GM23338 (cell line): ENCODE data around the gene ZNF490. TPM values are rescaled to one million over a fixed set of nuclear protein-coding genes. Genes with fewer than 3 reads are reported as not detected.
"Not testable (repeated sequence)": the region's sequence is repeated elsewhere in the genome, so short reads cannot be mapped to it uniquely, and the experiment has no call there.

Experiments used
- ATAC-seq: fragments of 200-7000 bp; cut with Tn5 transposase; 3 replicates; pipeline ENCODE4 v1.9.1; 2020
- DNase-seq: peaks from one replicate; pipeline ENCODE4 v3.0.0-alpha.2; 2015; ENCODE audit warnings: low spot score
- H2AFZ ChIP-seq: fragments of 200-600 bp; sonication (generic); 2 replicates; pipeline ENCODE4 v1.8.0; 2016; ENCODE audit warnings: antibody characterized with exemption, mild to moderate bottlenecking, moderate library complexity
- H3F3A ChIP-seq: fragments of 200-600 bp; sonication (generic); replicated peaks from 2 replicates; pipeline ENCODE4 v1.8.0; 2017; ENCODE audit warnings: antibody characterized with exemption, mixed run types, low read depth
- H3K27ac ChIP-seq: fragments of 200-600 bp; sonication (generic); 2 replicates; pipeline ENCODE4 v1.6.1; 2016; ENCODE audit warnings: low read depth
- H3K27me3 ChIP-seq: fragments of 200-600 bp; sonication (generic); 2 replicates; pipeline ENCODE4 v1.8.0; 2016; ENCODE audit warnings: mild to moderate bottlenecking, mixed run types, moderate library complexity; ENCODE audit not compliant: insufficient read depth
- H3K36me3 ChIP-seq: fragments of 200-600 bp; sonication (generic); 2 replicates; pipeline ENCODE4 v1.8.0; 2016; ENCODE audit warnings: mild to moderate bottlenecking; ENCODE audit not compliant: insufficient read depth
- H3K4me1 ChIP-seq: fragments of 200-600 bp; sonication (generic); 2 replicates; pipeline ENCODE4 v1.8.0; 2016; ENCODE audit warnings: mild to moderate bottlenecking, moderate library complexity; ENCODE audit not compliant: insufficient read depth
- H3K4me2 ChIP-seq: fragments of 200-600 bp; sonication (generic); 2 replicates; pipeline ENCODE4 v1.7.1; 2017; ENCODE audit warnings: mixed run types
- H3K4me3 ChIP-seq: fragments of 200-600 bp; sonication (generic); 2 replicates; pipeline ENCODE4 v1.6.1; 2016; ENCODE audit warnings: mixed run types
- H3K79me2 ChIP-seq: fragments of 200-600 bp; sonication (generic); replicated peaks from 2 replicates; pipeline ENCODE4 v1.8.0; 2017; ENCODE audit warnings: mild to moderate bottlenecking; ENCODE audit not compliant: insufficient read depth
- H3K9me2 ChIP-seq: fragments of 200-600 bp; sonication (generic); 2 replicates; pipeline ENCODE4 v1.8.0; 2017; ENCODE audit not compliant: insufficient read depth
- H4K20me1 ChIP-seq: fragments of 200-600 bp; sonication (generic); replicated peaks from 2 replicates; pipeline ENCODE4 v1.8.0; 2017; ENCODE audit warnings: mild to moderate bottlenecking; ENCODE audit not compliant: insufficient read depth
- H3K27ac Mint-ChIP-seq: 2 replicates; pipeline ENCODE4 v1.8.0; 2020; ENCODE audit warnings: inconsistent platforms, mild to moderate bottlenecking, moderate library complexity, mixed read lengths
- H3K27me3 Mint-ChIP-seq: 3 replicates; pipeline ENCODE4 v1.8.0; 2022; ENCODE audit warnings: low read depth, mild to moderate bottlenecking, moderate library complexity, mixed read lengths, inconsistent platforms; ENCODE audit not compliant: insufficient read depth, poor library complexity
- H3K36me3 Mint-ChIP-seq: 3 replicates; pipeline ENCODE4 v1.8.0; 2021; ENCODE audit warnings: low read depth, mild to moderate bottlenecking, inconsistent platforms, moderate library complexity, mixed read lengths
- H3K4me1 Mint-ChIP-seq: 3 replicates; pipeline ENCODE4 v1.8.0; 2020; ENCODE audit warnings: mild to moderate bottlenecking, inconsistent platforms, mixed read lengths
- H3K4me3 Mint-ChIP-seq: 3 replicates; pipeline ENCODE4 v1.8.0; 2021; ENCODE audit warnings: moderate library complexity, mild to moderate bottlenecking, inconsistent platforms, mixed read lengths
- H3K9me3 Mint-ChIP-seq: 3 replicates; pipeline ENCODE4 v1.8.0; 2020; ENCODE audit warnings: moderate library complexity, mild to moderate bottlenecking, inconsistent platforms, mixed read lengths
- CREB1 ChIP-seq: fragments of 250-450 bp; sonication (Bioruptor Pico); IDR thresholded peaks from 2 replicates; pipeline ENCODE4 v1.5.0; 2020; ENCODE audit warnings: low read depth, mild to moderate bottlenecking, moderate library complexity
- EZH2 ChIP-seq: fragments of 200-600 bp; sonication (generic); IDR thresholded peaks from one replicate; pipeline ENCODE4 v1.8.0; 2017; ENCODE audit warnings: antibody characterized with exemption, mild to moderate bottlenecking, low read depth; ENCODE audit not compliant: unreplicated experiment
- NANOG ChIP-seq: IDR thresholded peaks from 2 replicates; pipeline ENCODE4 v1.6.1; 2016; ENCODE audit warnings: antibody characterized with exemption, borderline replicate concordance
- POLR2AphosphoS5 ChIP-seq: IDR thresholded peaks from 2 replicates; pipeline ENCODE4 v1.6.1; 2016; ENCODE audit warnings: antibody characterized with exemption, low read depth
- ZNF114 ChIP-seq: fragments of 250-450 bp; sonication (Bioruptor Pico); IDR thresholded peaks from 2 replicates; pipeline ENCODE4 v1.5.0; 2020; ENCODE audit warnings: mild to moderate bottlenecking, moderate library complexity
- ZNF331 ChIP-seq: fragments of 250-450 bp; sonication (Bioruptor Pico); IDR thresholded peaks from 2 replicates; pipeline ENCODE4 v1.5.0; 2020; ENCODE audit warnings: low read depth, mild to moderate bottlenecking, moderate library complexity
- ZNF462 ChIP-seq: fragments of 250-450 bp; sonication (Bioruptor Pico); IDR thresholded peaks from 2 replicates; pipeline ENCODE4 v1.5.0; 2020; ENCODE audit warnings: mild to moderate bottlenecking, moderate library complexity
- polyA plus RNA-seq: library from polyadenylated mRNA; unstranded; fragments of >200 nt; fragmentation: Nextera tagmentation; extraction: Ambion mirVana; gene quantifications from 2 replicates; pipeline ENCODE4 v1.2.1, GENCODE V29; 2016
- total RNA-seq: library from RNA; depleted of rRNA; stranded (reverse); fragments of >200 nt; shearing (Covaris generic); gene quantifications from 2 replicates; pipeline ENCODE4 v1.2.3, GENCODE V29; 2014
- TF ChIP-seq, protein P1 (sequence below): IDR thresholded peaks from one replicate; pipeline ENCODE4 v1.6.1; 2018; ENCODE audit warnings: antibody characterized with exemption; ENCODE audit not compliant: unreplicated experiment

Gene ZNF490
- total and polyA plus RNA-seq, 2 experiments from 2014 or later: 1.4 to 7.3 TPM

- Histone ChIP-seq H3K27ac (no peak overlapping the region), H3K9me2 (no peaks in the 10 kb centered on the region), H2AFZ (no peak overlapping the region), H3K4me1 (no peaks in the 10 kb centered on the region), H3K27me3 (no peaks in the 10 kb centered on the region), H3F3A (no peaks in the 10 kb centered on the region), H4K20me1 (peaks cover 3% of the 10 kb centered on the region; the same call in 1 of the 2 replicates), H3K4me2 (no peak overlapping the region), H3K4me3 (no peak overlapping the region), H3K36me3 (peaks cover 45% of the 10 kb centered on the region), H3K79me2 (peaks cover 40% of the 10 kb centered on the region)
- TF ChIP-seq NANOG (no peak), CREB1 (CRISPR knock-in tag) (no peak), EZH2 (no peak), ZNF462 (CRISPR knock-in tag) (no peak), ZNF114 (CRISPR knock-in tag) (no peak), ZNF331 (no peak), POLR2AphosphoS5 (no peak)
- TF ChIP-seq, protein P1, sequence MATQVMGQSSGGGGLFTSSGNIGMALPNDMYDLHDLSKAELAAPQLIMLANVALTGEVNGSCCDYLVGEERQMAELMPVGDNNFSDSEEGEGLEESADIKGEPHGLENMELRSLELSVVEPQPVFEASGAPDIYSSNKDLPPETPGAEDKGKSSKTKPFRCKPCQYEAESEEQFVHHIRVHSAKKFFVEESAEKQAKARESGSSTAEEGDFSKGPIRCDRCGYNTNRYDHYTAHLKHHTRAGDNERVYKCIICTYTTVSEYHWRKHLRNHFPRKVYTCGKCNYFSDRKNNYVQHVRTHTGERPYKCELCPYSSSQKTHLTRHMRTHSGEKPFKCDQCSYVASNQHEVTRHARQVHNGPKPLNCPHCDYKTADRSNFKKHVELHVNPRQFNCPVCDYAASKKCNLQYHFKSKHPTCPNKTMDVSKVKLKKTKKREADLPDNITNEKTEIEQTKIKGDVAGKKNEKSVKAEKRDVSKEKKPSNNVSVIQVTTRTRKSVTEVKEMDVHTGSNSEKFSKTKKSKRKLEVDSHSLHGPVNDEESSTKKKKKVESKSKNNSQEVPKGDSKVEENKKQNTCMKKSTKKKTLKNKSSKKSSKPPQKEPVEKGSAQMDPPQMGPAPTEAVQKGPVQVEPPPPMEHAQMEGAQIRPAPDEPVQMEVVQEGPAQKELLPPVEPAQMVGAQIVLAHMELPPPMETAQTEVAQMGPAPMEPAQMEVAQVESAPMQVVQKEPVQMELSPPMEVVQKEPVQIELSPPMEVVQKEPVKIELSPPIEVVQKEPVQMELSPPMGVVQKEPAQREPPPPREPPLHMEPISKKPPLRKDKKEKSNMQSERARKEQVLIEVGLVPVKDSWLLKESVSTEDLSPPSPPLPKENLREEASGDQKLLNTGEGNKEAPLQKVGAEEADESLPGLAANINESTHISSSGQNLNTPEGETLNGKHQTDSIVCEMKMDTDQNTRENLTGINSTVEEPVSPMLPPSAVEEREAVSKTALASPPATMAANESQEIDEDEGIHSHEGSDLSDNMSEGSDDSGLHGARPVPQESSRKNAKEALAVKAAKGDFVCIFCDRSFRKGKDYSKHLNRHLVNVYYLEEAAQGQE: no peak
- peaks cover 58% of the 10 kb centered on the region for H3K9me3 Mint-ChIP-seq
- H3K4me3 Mint-ChIP-seq: no peak overlapping the region
- no peak for DNase-seq
- no peaks in the 10 kb centered on the region for H3K4me1 Mint-ChIP-seq
- peaks cover 5% of the 10 kb centered on the region for H3K27me3 Mint-ChIP-seq
- peaks cover 83% of the 10 kb centered on the region for H3K36me3 Mint-ChIP-seq
- ATAC-seq: no peak
- H3K27ac Mint-ChIP-seq: no peak overlapping the region
These were observed 12.9 kb upstream of the ZNF490 start for GRCh38 chr19:12623361-12624031.

DNA sequence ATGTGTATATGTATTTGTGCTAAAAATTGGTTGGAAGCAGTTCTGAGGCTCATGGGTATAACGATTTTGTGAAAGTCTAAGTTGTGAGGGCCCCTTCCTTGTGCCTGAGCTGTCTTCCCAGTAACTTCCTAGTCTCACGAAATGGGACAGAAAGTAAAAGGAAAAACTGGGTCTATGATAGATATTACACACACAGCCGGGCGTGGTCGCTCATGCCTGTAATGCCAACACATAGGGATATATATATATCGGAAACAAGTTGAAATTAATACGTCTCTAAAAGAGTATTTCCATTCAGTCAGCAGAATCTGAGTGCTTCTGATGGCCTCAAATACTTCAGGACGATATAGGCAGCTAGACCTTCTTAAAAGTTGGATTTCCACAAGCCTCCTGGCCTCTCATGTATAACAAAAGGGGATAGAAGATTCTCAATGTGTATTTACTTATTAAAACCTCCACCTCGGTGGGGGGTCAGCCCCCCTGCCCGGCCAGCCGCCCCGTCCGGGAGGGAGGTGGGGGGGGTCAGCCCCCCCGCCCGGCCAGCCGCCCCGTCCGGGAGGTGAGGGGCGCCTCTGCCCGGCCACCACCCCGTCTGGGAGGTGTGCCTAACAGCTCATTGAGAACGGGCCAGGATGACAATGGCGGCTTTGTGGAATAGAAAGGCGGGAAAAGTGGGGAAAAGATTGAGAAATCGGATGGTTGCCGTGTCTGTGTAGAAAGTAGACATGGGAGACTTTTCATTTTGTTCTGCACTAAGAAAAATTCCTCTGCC, 10.8 kb upstream of the ZNF490 start:
- H3K27ac ChIP-seq, H3K4me3 Mint-ChIP-seq, ATAC-seq, H3K27me3 Mint-ChIP-seq, H3K9me2 ChIP-seq, H3K4me2 ChIP-seq, H3K4me1 Mint-ChIP-seq, H2AFZ ChIP-seq, H3K4me3 ChIP-seq, DNase-seq, H3K27me3 ChIP-seq, H3F3A ChIP-seq, H3K4me1 ChIP-seq, H3K27ac Mint-ChIP-seq: not testable (repeated sequence)
- peaks cover 38% of the 10 kb centered on the region for H3K9me3 Mint-ChIP-seq
- H3K79me2 ChIP-seq: peaks cover 61% of the 10 kb centered on the region
- peaks cover 69% of the 10 kb centered on the region for H3K36me3 Mint-ChIP-seq
- peaks cover 13% of the 10 kb centered on the region for H4K20me1 ChIP-seq
- H3K36me3 ChIP-seq: peaks cover 24% of the 10 kb centered on the region
